GM12878 (cell line): ENCODE results near the gene SIL1. TPM values are rescaled to one million over a fixed set of nuclear protein-coding genes. Genes with fewer than 3 reads are reported as not detected.

ENCODE experiments used
- ATAC-seq: fragments of 200-7000 bp; cut with Tn5 transposase; 3 replicates; pipeline ENCODE4 v1.9.1; 2020; ENCODE audit warnings: mild to moderate bottlenecking, moderate library complexity
- BruUV-seq: library from RNA; stranded (reverse); fragments of 400-500 nt; replicated peaks from 2 replicates; lab custom pipeline; 2021; lab: Mats Ljungman, UMichigan
- CTCF ChIA-PET: fragments of 300-600 bp; sonication (Branson Sonifier 250); formaldehyde crosslinking; extraction: SDS; loops from one replicate; lab custom pipeline; 2021; ENCODE audit warnings: inconsistent platforms; lab: Yijun Ruan, JAX
- POLR2A ChIA-PET: fragments of 350-600 bp; formaldehyde crosslinking; extraction: SDS; loops from one replicate; lab custom pipeline; 2021; ENCODE audit warnings: inconsistent platforms; lab: Charles Lee
- RAD21 ChIA-PET: fragments of 300-600 bp; sonication (Branson Sonifier 250); formaldehyde crosslinking; loops from one replicate; lab custom pipeline; 2023; ENCODE audit warnings: antibody characterized with exemption; ENCODE audit not compliant: unreplicated experiment; lab: Charles Lee
- SMC1A ChIA-PET: fragments of 300-600 bp; sonication (Branson Sonifier 250); formaldehyde crosslinking; loops from one replicate; lab custom pipeline; 2023; ENCODE audit not compliant: unreplicated experiment, uncharacterized antibody; lab: Charles Lee
- DNase-seq: peaks from one replicate; pipeline ENCODE4 v3.0.0-alpha.2; 2011; ENCODE audit warnings: low read depth, low spot score
- FAIRE-seq: peaks from 3 replicates; lab custom pipeline; 2011; peaks lifted over from hg19 to GRCh38; lab: Jason Lieb, UNC
- H2AFZ ChIP-seq: 2 replicates; pipeline ENCODE4 v1.6.0; 2011; ENCODE audit warnings: low read depth, low read length, control low read depth; ENCODE audit not compliant: control insufficient read depth
- H3K27ac ChIP-seq: 2 replicates; pipeline ENCODE4 v1.5.1; 2011; ENCODE audit warnings: control low read depth; ENCODE audit not compliant: control insufficient read depth, insufficient read depth
- H3K27me3 ChIP-seq, 2 experiments: replicated peaks in 1 of 2; 2 replicates each; pipeline versions ENCODE4 v1.6.0 to v1.6.1; 2011; ENCODE audit warnings: low read length in 1 of 2; ENCODE audit not compliant: control insufficient read depth in 2 of 2, insufficient read depth in 2 of 2
- H3K36me3 ChIP-seq, 2 experiments: 2 replicates each; pipeline ENCODE4 v1.5.1; 2011; ENCODE audit warnings: low read length in 1 of 2; ENCODE audit not compliant: control insufficient read depth in 2 of 2, insufficient read depth in 2 of 2
- H3K4me1 ChIP-seq: 2 replicates; pipeline ENCODE4 v1.6.1; 2011; ENCODE audit warnings: mild to moderate bottlenecking, low read length, moderate library complexity, mixed read lengths; ENCODE audit not compliant: control insufficient read depth, insufficient read depth
- H3K4me2 ChIP-seq: 2 replicates; pipeline ENCODE4 v1.6.0; 2011; ENCODE audit warnings: control low read depth; ENCODE audit not compliant: control insufficient read depth, insufficient read depth
- H3K4me3 ChIP-seq: fragments of 200-600 bp; sonication (generic); 2 replicates; pipeline ENCODE4 v1.5.1; 2016
- H3K79me2 ChIP-seq: 2 replicates; pipeline ENCODE4 v1.6.0; 2011; ENCODE audit warnings: low read length; ENCODE audit not compliant: control insufficient read depth, insufficient read depth
- H3K9ac ChIP-seq: 2 replicates; pipeline ENCODE4 v1.8.0; 2011; ENCODE audit warnings: low read length, control low read depth, mixed read lengths; ENCODE audit not compliant: control insufficient read depth, insufficient read depth
- H3K9me3 ChIP-seq: replicated peaks from 3 replicates; pipeline ENCODE4 v1.5.1; 2011; ENCODE audit warnings: mild to moderate bottlenecking, low read length; ENCODE audit not compliant: control insufficient read depth, insufficient read depth
- H4K20me1 ChIP-seq: 2 replicates; pipeline ENCODE4 v1.6.0; 2011; ENCODE audit not compliant: control insufficient read depth, insufficient read depth
- ASH2L ChIP-seq: fragments of 300-600, 200-600 bp; sonication (generic); IDR thresholded peaks from 2 replicates; pipeline ENCODE4 v1.6.1; 2017; ENCODE audit warnings: low read depth, mild to moderate bottlenecking, borderline replicate concordance
- FOXK2 ChIP-seq: fragments of 450-650 bp; IDR thresholded peaks from 2 replicates; pipeline ENCODE4 v1.6.1; 2017; ENCODE audit warnings: mild to moderate bottlenecking, moderate library complexity
- HDAC2 ChIP-seq: fragments of 200-600 bp; sonication (generic); IDR thresholded peaks from 2 replicates; pipeline ENCODE4 v1.6.1; 2017
- IKZF2 ChIP-seq, 2 experiments: fragments of 450-650 bp; IDR thresholded peaks; 2 replicates each; pipeline ENCODE4 v1.6.1; 2017; ENCODE audit warnings: mild to moderate bottlenecking in 2 of 2, moderate library complexity in 2 of 2
- MEF2A ChIP-seq: IDR thresholded peaks from 2 replicates; pipeline ENCODE4 v1.6.1; 2011; ENCODE audit warnings: low read depth, mild to moderate bottlenecking, low read length, moderate library complexity; ENCODE audit not compliant: insufficient read depth
- MYC ChIP-seq: IDR thresholded peaks from 2 replicates; pipeline ENCODE4 v1.6.1; 2011; ENCODE audit warnings: mild to moderate bottlenecking, low read length, moderate library complexity, inconsistent platforms; ENCODE audit not compliant: insufficient read depth, insufficient replicate concordance, insufficient read length, severe bottlenecking
- NFIC ChIP-seq: IDR thresholded peaks from 2 replicates; pipeline ENCODE4 v1.6.1; 2012; ENCODE audit warnings: low read depth, mild to moderate bottlenecking, inconsistent platforms, low read length, moderate library complexity
- NFXL1 ChIP-seq: fragments of 450-650 bp; IDR thresholded peaks from 2 replicates; pipeline ENCODE4 v1.6.1; 2017; ENCODE audit warnings: antibody characterized with exemption, mild to moderate bottlenecking, borderline replicate concordance
- PAX8 ChIP-seq: fragments of 450-650 bp; IDR thresholded peaks from 2 replicates; pipeline ENCODE4 v1.6.1; 2017; ENCODE audit warnings: mild to moderate bottlenecking, moderate library complexity
- RBBP5 ChIP-seq: fragments of 200-600 bp; sonication (generic); conservative IDR thresholded peaks from 2 replicates; pipeline ENCODE4 v1.6.1; 2016
- RELB ChIP-seq: fragments of 450-650 bp; IDR thresholded peaks from 2 replicates; pipeline ENCODE4 v1.6.1; 2017; ENCODE audit warnings: low read depth, mild to moderate bottlenecking, moderate library complexity
- RFX5 ChIP-seq: IDR thresholded peaks from 2 replicates; pipeline ENCODE4 v1.6.1; 2011; ENCODE audit warnings: low read depth, low read length, improper control_type of control experiment
- WGBS: methylation state at CpG from one replicate; pipeline ENCODE4 v1.1.6; 2016; ENCODE audit warnings: low lambda C conversion rate; ENCODE audit not compliant: insufficient replicate concordance, insufficient coverage; ENCODE audit errors: missing lambda C conversion rate; 5-methylcytosine and 5-hydroxymethylcytosine counted together
- in situ Hi-C: fragments of 300-500 bp; cut with MboI; formaldehyde crosslinking; loops from 9 replicates; pipeline ENCODE4 v1.14.3; 2018; ENCODE audit warnings: mixed read lengths
- intact Hi-C: fragments of 100-400 bp; cut with micrococcal nuclease; formaldehyde crosslinking; loops from one replicate; pipeline ENCODE4 v1.14.2; 2022; ENCODE audit not compliant: unreplicated experiment
- polyA plus RNA-seq, 11 experiments: library from polyadenylated mRNA; depleted of rRNA in 4 of 11; unstranded in 6 of 11; stranded (reverse) in 5 of 11; fragments of >200 nt; fragmentation: Nextera tagmentation in 4 of 11; fragmentation: Illumina TruSeq in 1 of 11; extraction: Ambion mirVana in 4 of 11; extraction: Trizol in 1 of 11; gene quantifications; 1 replicate in 1 of 11; 2 replicates in 10 of 11; pipeline versions ENCODE4 v1.2.1 to v1.2.3, GENCODE V29; 2011 to 2016; ENCODE audit warnings: inconsistent platforms in 2 of 11, missing spikeins in 2 of 11, low read depth in 1 of 11
- total RNA-seq, 4 experiments: library from RNA; depleted of rRNA in 3 of 4; stranded (reverse); fragments of >200 nt in 3 of 4; fragmentation: Illumina TruSeq in 1 of 4; extraction: Trizol in 1 of 4; gene quantifications; 2 replicates each; pipeline versions ENCODE4 v1.2.1 to v1.2.3, GENCODE V29; 2013 to 2021
- TF ChIP-seq, protein P1 (sequence below): fragments of 450-650 bp; IDR thresholded peaks from 2 replicates; pipeline ENCODE4 v1.6.1; 2014; ENCODE audit warnings: mild to moderate bottlenecking

SIL1 gene
- total and polyA plus RNA-seq, 10 of the 15 experiments (the other 5 are each of a cell fraction or from before 2014, with no cell fraction given) = 4.1 to 49.8 (median 29.4) TPM

DNA sequence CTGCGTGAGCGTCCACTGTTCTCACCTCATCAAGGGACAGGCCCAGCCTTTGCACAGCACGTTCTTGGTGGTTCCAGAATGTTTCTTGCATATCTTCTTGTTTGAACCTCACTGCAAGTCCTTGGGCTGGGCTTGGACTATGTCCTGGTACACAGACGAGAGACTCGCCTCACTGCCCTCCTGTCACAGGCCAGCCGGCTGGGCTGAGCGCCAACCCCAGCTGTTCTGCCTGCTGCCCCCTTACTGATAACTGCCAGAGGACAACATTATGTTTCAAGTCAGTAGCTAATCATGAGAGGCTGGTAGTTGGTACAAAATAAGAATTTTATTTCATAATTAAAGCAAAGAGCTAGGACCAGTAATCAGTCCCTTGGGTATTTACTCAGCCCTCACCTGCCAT, 270.2 kb downstream of the SIL1 start:
- Histone ChIP-seq H3K27ac (no peak overlapping the region), H3K9me3 (no peaks in the 10 kb centered on the region), H3K27me3 (no peaks in the 10 kb centered on the region), H3K9ac (no peak overlapping the region), H3K4me1 (no peaks in the 10 kb centered on the region), H2AFZ (no peak overlapping the region), H3K4me2 (no peak overlapping the region), H3K79me2 (no peaks in the 10 kb centered on the region), H4K20me1 (no peaks in the 10 kb centered on the region), H3K4me3 (no peak overlapping the region), H3K36me3 (peaks cover 24 to 27% of the 10 kb centered on the region in 2 experiments)
- in situ Hi-C loops = no loop called here
- 93% methylated on average over 7 of the region's 7 CpGs for WGBS
- ChIA-PET CTCF (no interaction called here), SMC1A (no interaction called here), RAD21 (no interaction called here), POLR2A (no interaction called here)
- TF ChIP-seq FOXK2 = no peak
- TF ChIP-seq NFIC = no peak
- no peak for TF ChIP-seq RBBP5
- no peak for TF ChIP-seq PAX8
- no peak for TF ChIP-seq ASH2L
- no peak for TF ChIP-seq RFX5
- no peak for TF ChIP-seq RELB
- TF ChIP-seq, protein P1, sequence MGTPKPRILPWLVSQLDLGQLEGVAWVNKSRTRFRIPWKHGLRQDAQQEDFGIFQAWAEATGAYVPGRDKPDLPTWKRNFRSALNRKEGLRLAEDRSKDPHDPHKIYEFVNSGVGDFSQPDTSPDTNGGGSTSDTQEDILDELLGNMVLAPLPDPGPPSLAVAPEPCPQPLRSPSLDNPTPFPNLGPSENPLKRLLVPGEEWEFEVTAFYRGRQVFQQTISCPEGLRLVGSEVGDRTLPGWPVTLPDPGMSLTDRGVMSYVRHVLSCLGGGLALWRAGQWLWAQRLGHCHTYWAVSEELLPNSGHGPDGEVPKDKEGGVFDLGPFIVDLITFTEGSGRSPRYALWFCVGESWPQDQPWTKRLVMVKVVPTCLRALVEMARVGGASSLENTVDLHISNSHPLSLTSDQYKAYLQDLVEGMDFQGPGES = no peak
- TF ChIP-seq NFXL1 = no peak
- TF ChIP-seq HDAC2 = no peak
- TF ChIP-seq MEF2A = no peak
- TF ChIP-seq IKZF2 (IDR thresholded peaks at IDR 0.05) = no peak
- TF ChIP-seq MYC = no peak
- no peak for ATAC-seq
- DNase-seq = no peak
- FAIRE-seq = no peak
- intact Hi-C loops = no loop called here
- no TSS peak for BruUV-seq
